HepG2 (cell line): ENCODE measurements around the gene FUT3. TPM values are rescaled to one million over a fixed set of nuclear protein-coding genes. Genes with fewer than 3 reads are reported as not detected.

Experiments used
- CTCF ChIP-seq: sonication (generic); formaldehyde crosslinking; IDR thresholded peaks from 2 replicates; pipeline ENCODE4 v1.5.0; 2020; ENCODE audit warnings: mild to moderate bottlenecking, missing genetic modification reagents, moderate library complexity
- ELF3 ChIP-seq: IDR thresholded peaks from 2 replicates; pipeline ENCODE4 v1.6.1; 2016; ENCODE audit warnings: missing genetic modification reagents, missing compliant biosample characterization
- ESRRA ChIP-seq: sonication (generic); formaldehyde crosslinking; IDR thresholded peaks from 2 replicates; pipeline ENCODE4 v1.5.1; 2020; ENCODE audit warnings: mild to moderate bottlenecking, low read depth, missing genetic modification reagents
- FOXA3 ChIP-seq: IDR thresholded peaks from 2 replicates; pipeline ENCODE4 v1.6.1; 2016; ENCODE audit warnings: missing genetic modification reagents, missing compliant biosample characterization
- KDM4B ChIP-seq: sonication (generic); formaldehyde crosslinking; IDR thresholded peaks from 2 replicates; pipeline ENCODE4 v1.4.0; 2020; ENCODE audit warnings: missing genetic modification reagents
- KDM5A ChIP-seq: fragments of 200-600 bp; sonication (generic); IDR thresholded peaks from 2 replicates; pipeline ENCODE4 v1.7.0; 2018; ENCODE audit warnings: antibody characterized with exemption, mild to moderate bottlenecking, low read length, borderline replicate concordance
- MYPOP ChIP-seq: sonication (generic); formaldehyde crosslinking; IDR thresholded peaks from 2 replicates; pipeline ENCODE4 v1.8.1; 2023; ENCODE audit warnings: mild to moderate bottlenecking, moderate library complexity, missing genetic modification reagents
- NBN ChIP-seq: fragments of 450-650 bp; conservative IDR thresholded peaks from 2 replicates; pipeline ENCODE4 v1.6.1; 2017
- NR2F6 ChIP-seq, 2 experiments: IDR thresholded peaks; 2 replicates each; pipeline ENCODE4 v1.6.1; 2016; ENCODE audit warnings: antibody characterized with exemption in 1 of 2, mild to moderate bottlenecking in 1 of 2
- SRY ChIP-seq: sonication (generic); formaldehyde crosslinking; IDR thresholded peaks from 2 replicates; pipeline ENCODE4 v1.8.0; 2022; ENCODE audit warnings: mild to moderate bottlenecking, missing genetic modification reagents
- STAT6 ChIP-seq: sonication (generic); formaldehyde crosslinking; IDR thresholded peaks from 2 replicates; pipeline ENCODE4 v1.4.0; 2020; ENCODE audit warnings: missing genetic modification reagents, mild to moderate bottlenecking, borderline replicate concordance
- TERF1 ChIP-seq: sonication (generic); formaldehyde crosslinking; IDR thresholded peaks from 2 replicates; pipeline ENCODE4 v1.8.0; 2022; ENCODE audit warnings: mild to moderate bottlenecking, missing genetic modification reagents, moderate library complexity
- ZNF10 ChIP-seq: sonication (generic); formaldehyde crosslinking; IDR thresholded peaks from 2 replicates; pipeline ENCODE4 v1.4.0; 2020; ENCODE audit warnings: mild to moderate bottlenecking, low read depth, missing genetic modification reagents, borderline replicate concordance
- ZNF17 ChIP-seq: sonication (generic); formaldehyde crosslinking; IDR thresholded peaks from 2 replicates; pipeline ENCODE4 v1.5.0; 2020; ENCODE audit warnings: mild to moderate bottlenecking, missing genetic modification reagents
- ZNF205 ChIP-seq: IDR thresholded peaks from 2 replicates; pipeline ENCODE4 v1.6.1; 2018; ENCODE audit warnings: missing biosample characterization, missing genetic modification reagents
- ZNF33B ChIP-seq: sonication (generic); formaldehyde crosslinking; IDR thresholded peaks from 2 replicates; pipeline ENCODE4 v1.5.1; 2020; ENCODE audit warnings: mild to moderate bottlenecking, missing genetic modification reagents
- ZNF430 ChIP-seq: sonication (generic); formaldehyde crosslinking; IDR thresholded peaks from 2 replicates; pipeline ENCODE4 v1.9.0; 2021; ENCODE audit warnings: mild to moderate bottlenecking, missing genetic modification reagents
- polyA plus RNA-seq, 8 experiments: library from polyadenylated mRNA; depleted of rRNA in 3 of 8; stranded (reverse) in 7 of 8; unstranded in 1 of 8; fragments of >200 nt; fragmentation: Illumina TruSeq in 4 of 8; extraction: Trizol in 4 of 8; gene quantifications; 2 replicates each; pipeline versions ENCODE4 v1.2.1 to v1.2.3, GENCODE V29; 2011 to 2016; ENCODE audit warnings: low read depth in 4 of 8, missing spikeins in 1 of 8, mixed read lengths in 1 of 8; ENCODE audit not compliant: insufficient read depth in 1 of 8
- total RNA-seq, 5 experiments: library from RNA; depleted of rRNA; stranded (reverse); fragments of >200 nt; fragmentation: Illumina TruSeq; extraction: Trizol; gene quantifications; 2 replicates each; pipeline ENCODE4 v1.2.3, GENCODE V29; 2016; ENCODE audit warnings: low read depth in 1 of 5

The FUT3 gene
- total and polyA plus RNA-seq, 2 of the 13 experiments (the other 11 are each of a cell fraction or from before 2014, with no cell fraction given), result 0.53 to 1.1 TPM

GRCh38 chr19:5805462-5806132 is 45.7 kb downstream of the FUT3 start (continued):
- TF ChIP-seq ZNF10 (CRISPR knock-in tag) (no peak), ZNF430 (0 out of 2 replicates have a peak, but pooled peaks have one; percentile 24), ZNF17 (no peak), CTCF (peak; percentile 96), MYPOP (CRISPR knock-in tag) (0 out of 2 replicates have a peak, but pooled peaks have one; percentile 39), ELF3 (peak; percentile 45; the same call in 1 of the 2 replicates), NR2F6 (IDR thresholded peaks at IDR 0.05) (peak; percentile 30; the same call in 1 of the 2 replicates), NR2F6 (CRISPR knock-in tag; IDR thresholded peaks at IDR 0.05) (no peak), NBN (no peak), ZNF33B (0 out of 2 replicates have a peak, but pooled peaks have one; percentile 44), KDM4B (CRISPR knock-in tag) (peak; percentile 67; the same call in 1 of the 2 replicates), ESRRA (CRISPR knock-in tag) (peak; percentile 49; the same call in 1 of the 2 replicates), STAT6 (no peak), KDM5A (no peak), SRY (CRISPR knock-in tag) (0 out of 2 replicates have a peak, but pooled peaks have one; percentile 25), ZNF205 (0 out of 2 replicates have a peak, but pooled peaks have one; percentile 48), FOXA3 (CRISPR knock-in tag) (peak; percentile 48), TERF1 (CRISPR knock-in tag) (no peak)
- TF ChIP-seq, all 625 proteins: peak for 154
